Smooth muscle cell (in vitro differentiated cells): ENCODE data around the gene ACADL. TPM values are rescaled to one million over a fixed set of nuclear protein-coding genes. Genes with fewer than 3 reads are reported as not detected.

Experiments used
- DNase-seq: peaks from one replicate; lab custom pipeline; 2025; ENCODE audit not compliant: unreplicated experiment; lab: John Stamatoyannopoulos, UW
- H2AFZ ChIP-seq: fragments of 200-600 bp; sonication (generic); 2 replicates; pipeline ENCODE4 v1.6.0; 2016; ENCODE audit warnings: antibody characterized with exemption, low read depth, mild to moderate bottlenecking
- H3F3A ChIP-seq: fragments of 200-600 bp; sonication (generic); 2 replicates; pipeline ENCODE4 v1.6.0; 2017; ENCODE audit warnings: antibody characterized with exemption, low read depth
- H3K27ac ChIP-seq: fragments of 200-600 bp; sonication (generic); 2 replicates; pipeline ENCODE4 v1.5.1; 2016; ENCODE audit warnings: low read depth, mild to moderate bottlenecking
- H3K27me3 ChIP-seq: fragments of 200-600 bp; sonication (generic); 2 replicates; pipeline ENCODE4 v1.6.1; 2016; ENCODE audit warnings: low read depth, mild to moderate bottlenecking
- H3K36me3 ChIP-seq: fragments of 200-600 bp; sonication (generic); 2 replicates; pipeline ENCODE4 v1.5.1; 2016; ENCODE audit warnings: low read depth
- H3K4me1 ChIP-seq: fragments of 200-600 bp; sonication (generic); 2 replicates; pipeline ENCODE4 v1.5.1; 2016; ENCODE audit warnings: low read depth
- H3K4me2 ChIP-seq: fragments of 200-600 bp; sonication (generic); 2 replicates; pipeline ENCODE4 v1.6.0; 2016; ENCODE audit warnings: mild to moderate bottlenecking
- H3K4me3 ChIP-seq: fragments of 200-600 bp; sonication (generic); 2 replicates; pipeline ENCODE4 v1.5.1; 2016; ENCODE audit warnings: mild to moderate bottlenecking
- H3K79me2 ChIP-seq: fragments of 200-600 bp; sonication (generic); 2 replicates; pipeline ENCODE4 v1.6.0; 2016; ENCODE audit warnings: low read depth, mild to moderate bottlenecking
- H3K9ac ChIP-seq: fragments of 200-600 bp; sonication (generic); 2 replicates; pipeline ENCODE4 v1.6.0; 2016; ENCODE audit warnings: low read depth
- H3K9me3 ChIP-seq: fragments of 200-600 bp; sonication (generic); replicated peaks from 2 replicates; pipeline ENCODE4 v1.5.1; 2016; ENCODE audit warnings: low read depth
- H4K20me1 ChIP-seq: fragments of 200-600 bp; sonication (generic); 2 replicates; pipeline ENCODE4 v1.6.0; 2016; ENCODE audit warnings: low read depth
- CTCF ChIP-seq: fragments of 200-600 bp; sonication (generic); IDR thresholded peaks from 2 replicates; pipeline ENCODE4 v1.5.1; 2017; ENCODE audit warnings: borderline replicate concordance, mild to moderate bottlenecking, antibody characterized with exemption; ENCODE audit not compliant: insufficient read depth, poor library complexity, severe bottlenecking
- WGBS: methylation state at CpG from one replicate; pipeline ENCODE4 v1.1.7; 2016; ENCODE audit warnings: low lambda C conversion rate; 5-methylcytosine and 5-hydroxymethylcytosine counted together
- polyA plus RNA-seq: library from polyadenylated mRNA; unstranded; fragments of >200 nt; fragmentation: Nextera tagmentation; extraction: Ambion mirVana; gene quantifications from 2 replicates; pipeline ENCODE4 v1.2.1, GENCODE V29; 2016
- total RNA-seq: library from RNA; depleted of rRNA; stranded (reverse); fragments of >200 nt; gene quantifications from 2 replicates; pipeline ENCODE4 v1.2.3, GENCODE V29; 2014

ACADL gene
- total and polyA plus RNA-seq, 2 experiments from 2014 or later = 1.3 to 6.2 TPM

GRCh38 chr2:210170196-210170445, 55.1 kb downstream of the ACADL start:
- 1% methylated on average over 6 of the region's 6 CpGs for WGBS
- Histone ChIP-seq H3K9ac (peak overlapping the region; percentile 91), H3K9me3 (no peaks in the 10 kb centered on the region), H3F3A (peaks cover 14% of the 10 kb centered on the region), H2AFZ (peak overlapping the region; percentile 4), H4K20me1 (no peaks in the 10 kb centered on the region), H3K79me2 (peaks cover 42% of the 10 kb centered on the region), H3K27me3 (no peaks in the 10 kb centered on the region), H3K4me2 (peak overlapping the region; percentile 81), H3K27ac (peak overlapping the region; percentile 94), H3K36me3 (no peaks in the 10 kb centered on the region), H3K4me3 (peak overlapping the region; percentile 82), H3K4me1 (peaks cover 37% of the 10 kb centered on the region)
- no peak for DNase-seq
- TF ChIP-seq CTCF = no peak

GRCh38 chr2:210169516-210170195, 55.6 kb downstream of the ACADL start:
- H3K4me2 ChIP-seq = peak overlapping the region; percentile 81
- H3K9ac ChIP-seq = peak overlapping the region; percentile 91
- no peaks in the 10 kb centered on the region for H4K20me1 ChIP-seq
- no peaks in the 10 kb centered on the region for H3K27me3 ChIP-seq
- no peak for DNase-seq
- 24% methylated on average over 6 of the region's 6 CpGs for WGBS
- H3K79me2 ChIP-seq = peaks cover 46% of the 10 kb centered on the region
- H3K4me3 ChIP-seq = peak overlapping the region; percentile 82
- H3K4me1 ChIP-seq = peaks cover 37% of the 10 kb centered on the region
- H3K36me3 ChIP-seq = no peaks in the 10 kb centered on the region
- TF ChIP-seq CTCF = no peak
- H3K27ac ChIP-seq = peak overlapping the region; percentile 94
- H3F3A ChIP-seq = peaks cover 14% of the 10 kb centered on the region
- no peaks in the 10 kb centered on the region for H3K9me3 ChIP-seq
- H2AFZ ChIP-seq = peak overlapping the region; percentile 4

- Histone ChIP-seq H3F3A (peaks cover 11% of the 10 kb centered on the region), H3K4me2 (peak overlapping the region; percentile 81), H4K20me1 (peaks cover 5% of the 10 kb centered on the region), H3K4me1 (peaks cover 32% of the 10 kb centered on the region), H3K27ac (no peak overlapping the region), H3K9me3 (no peaks in the 10 kb centered on the region), H3K4me3 (no peak overlapping the region), H3K9ac (no peak overlapping the region), H3K79me2 (peaks cover 69% of the 10 kb centered on the region), H2AFZ (no peak overlapping the region), H3K36me3 (no peaks in the 10 kb centered on the region), H3K27me3 (no peaks in the 10 kb centered on the region)
- no peak for TF ChIP-seq CTCF
- DNase-seq = no peak
- WGBS = 51% methylated on average over 1 of the region's 1 CpG
These were observed 58.0 kb downstream of the ACADL start for GRCh38 chr2:210167227-210167626.
